SH-SY5Y (cell line): ENCODE data around the gene HERPUD2.

Experiments
- GATA2 ChIP-seq: IDR thresholded peaks from 2 replicates; pipeline ENCODE4 v1.6.1; 2011; ENCODE audit warnings: mild to moderate bottlenecking, low read depth, low read length
- GATA3 ChIP-seq: IDR thresholded peaks from 2 replicates; pipeline ENCODE4 v1.6.1; 2011; ENCODE audit warnings: low read depth, mild to moderate bottlenecking, low read length, moderate library complexity

- TF ChIP-seq GATA2 (no peak), GATA3 (no peak)
These were observed 75.1 kb downstream of the HERPUD2 start for GRCh38 chr7:35619863-35620262.
